NCI-H2196 treated with DMSO at 0.1 percent for 48 hours (cell line): ENCODE data around the gene BTBD8.
"Not testable (repeated sequence)": the region's sequence is repeated elsewhere in the genome, so short reads cannot be mapped to it uniquely, and the experiment has no call there.

Experiments used
- DNase-seq: peaks from one replicate; lab custom pipeline; 2025; ENCODE audit not compliant: unreplicated experiment; lab: John Stamatoyannopoulos, UW

Gene BTBD8

DNA sequence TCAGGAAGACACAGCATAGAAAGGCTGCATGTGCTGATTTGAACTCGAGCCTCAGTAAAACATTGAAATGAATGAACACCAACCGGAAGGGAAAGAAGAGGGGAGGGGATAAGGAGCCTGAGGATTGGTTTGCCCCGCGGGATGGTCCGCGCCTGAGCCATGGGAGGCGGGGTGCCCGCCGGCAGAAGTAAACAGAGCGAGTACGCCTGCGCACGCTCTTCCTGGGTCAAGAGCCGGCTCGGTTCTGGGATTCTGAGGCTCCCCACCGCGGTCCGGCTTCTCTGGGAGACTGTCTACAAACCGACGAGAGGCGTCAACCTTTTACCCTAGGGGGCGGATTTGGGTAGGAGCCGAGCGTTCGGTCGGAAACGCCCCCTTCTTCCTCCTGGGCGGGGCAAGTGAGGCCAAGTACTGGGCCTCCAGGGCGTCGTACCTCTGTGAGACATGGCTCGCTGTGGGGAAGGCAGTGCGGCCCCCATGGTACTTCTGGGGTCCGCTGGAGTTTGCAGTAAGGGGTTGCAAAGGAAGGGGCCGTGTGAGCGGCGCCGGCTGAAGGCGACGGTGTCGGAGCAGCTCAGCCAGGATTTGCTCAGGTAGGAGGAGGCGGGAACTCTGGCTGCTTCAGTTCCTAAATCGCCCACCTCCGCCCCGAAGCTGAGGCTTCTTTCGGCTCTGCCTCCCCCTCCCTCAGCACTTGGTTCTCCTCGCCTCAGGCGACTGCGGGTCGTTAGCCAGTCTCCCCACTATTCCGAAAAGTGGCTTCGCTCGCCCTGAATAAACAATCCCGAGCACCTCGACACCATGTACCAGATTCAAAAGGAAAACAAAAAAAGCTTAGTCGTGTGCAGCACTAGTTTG, at the start of gene BTBD8:
BTBD8 (plus strand) TSS at position 218 of the 858 bp plus-strand sequence; CDS start at position 445, 227 bp downstream.
- peak; percentile 79 for DNase-seq

DNA sequence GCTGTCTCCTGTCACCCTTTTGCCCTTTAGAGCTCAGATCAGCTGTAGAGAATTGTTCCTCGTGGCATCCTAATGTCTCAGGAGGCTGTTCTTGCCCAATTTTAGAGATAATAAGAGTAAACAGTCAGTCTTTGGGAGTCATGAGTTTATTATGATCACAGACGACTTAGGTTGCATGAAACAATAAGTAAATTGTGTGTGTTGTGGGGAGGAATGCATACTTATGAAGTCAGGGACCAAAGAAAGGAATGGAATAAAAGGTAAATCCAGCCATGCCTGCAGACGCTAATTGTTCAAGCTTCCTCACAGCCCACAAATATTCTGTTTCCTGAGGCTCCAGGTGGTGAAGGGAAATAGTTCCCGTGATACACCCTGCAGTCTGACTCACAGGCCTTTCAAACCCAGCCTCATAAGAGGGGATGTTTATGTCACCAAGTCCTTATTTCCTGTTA, 49.5 kb upstream of the BTBD8 start:
- DNase-seq = no peak

DNA sequence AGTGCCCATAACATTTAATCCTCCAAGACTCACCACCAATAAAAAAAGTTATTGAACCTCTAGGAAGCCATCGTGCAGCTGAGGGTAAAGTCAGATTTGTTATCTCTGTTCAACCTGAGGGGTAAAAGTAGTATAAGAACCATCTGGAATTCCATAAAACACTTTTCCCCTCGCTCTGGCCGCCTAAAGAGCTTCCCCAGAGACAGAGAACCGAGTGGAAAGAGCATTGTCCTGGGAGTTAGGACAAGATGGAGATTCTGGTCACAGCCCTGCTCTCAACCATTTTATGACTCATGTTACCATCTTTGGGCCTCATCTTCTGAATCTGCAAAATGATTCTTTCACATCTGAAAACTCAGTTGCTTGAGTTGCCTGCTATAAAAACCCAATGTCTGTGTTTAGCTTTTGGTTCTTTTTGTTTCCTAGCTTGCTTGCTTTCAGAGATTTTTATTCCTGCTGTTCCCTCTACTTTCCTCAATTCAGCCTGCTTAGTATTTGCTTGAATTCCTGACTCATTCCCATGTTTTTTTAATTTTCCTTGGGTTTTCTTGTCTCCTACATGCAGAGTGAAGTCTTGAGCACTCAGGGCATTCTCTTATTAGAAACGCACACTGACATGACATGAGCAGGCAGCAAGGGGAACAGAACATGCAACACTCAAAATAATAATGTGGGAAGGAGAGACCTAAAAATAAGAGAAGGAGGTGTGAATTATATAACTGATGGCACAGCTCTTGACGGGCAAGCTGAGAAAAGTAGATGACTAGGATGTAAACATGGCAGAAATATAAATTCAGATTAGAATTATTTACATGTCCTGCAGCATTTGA, 48.6 kb upstream of the BTBD8 start:
- no peak for DNase-seq

DNA sequence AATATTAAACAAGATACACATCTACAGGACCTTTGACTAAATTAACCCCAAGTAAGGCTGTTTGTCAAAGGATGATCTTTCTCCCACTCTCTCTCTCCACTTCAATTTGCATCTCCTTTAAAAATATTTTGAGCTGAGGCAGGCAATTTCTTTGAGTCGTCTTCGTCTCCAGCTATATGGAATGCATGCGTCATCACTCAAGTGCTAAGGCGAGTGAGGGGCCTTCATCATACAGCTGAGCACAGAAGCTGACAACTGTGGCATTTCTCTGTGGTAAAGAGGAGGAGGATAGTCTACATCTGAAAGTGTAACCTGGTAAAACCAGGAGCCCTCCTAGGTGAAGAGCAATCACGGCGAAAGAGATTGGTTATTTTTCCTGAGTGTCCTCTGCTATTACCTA, 42.7 kb upstream of the BTBD8 start:
- DNase-seq = no peak

DNA sequence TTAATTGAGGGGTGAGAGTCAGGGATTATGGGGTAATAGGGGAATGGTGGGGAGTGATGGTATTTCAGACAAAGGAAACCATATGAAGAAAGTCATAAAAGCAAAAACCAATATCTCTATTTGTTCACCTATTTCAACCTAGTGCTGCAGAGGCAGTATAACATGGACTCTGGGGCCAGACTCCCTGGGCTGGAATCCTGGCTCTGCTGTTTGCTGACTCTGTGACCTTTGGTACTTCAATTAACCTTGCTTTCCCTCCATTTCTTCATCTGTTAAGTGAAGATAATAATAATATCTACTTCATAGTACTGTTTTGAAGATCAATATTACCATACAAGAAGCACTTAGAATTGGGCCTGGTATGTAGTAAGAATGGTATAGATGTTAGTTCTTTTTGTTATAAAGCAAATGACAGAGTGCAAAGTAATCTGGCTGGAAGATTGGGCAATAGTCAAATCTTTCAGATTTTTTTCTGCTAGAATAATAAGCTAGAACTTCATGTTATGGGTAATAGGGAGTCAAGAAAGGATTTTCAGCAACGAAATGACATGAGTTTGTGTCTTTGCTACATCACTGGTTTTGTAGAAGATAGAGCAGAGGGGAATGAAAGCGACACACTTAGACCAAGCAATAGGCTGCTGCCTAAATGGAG, 41.3 kb upstream of the BTBD8 start:
- no peak for DNase-seq

DNA sequence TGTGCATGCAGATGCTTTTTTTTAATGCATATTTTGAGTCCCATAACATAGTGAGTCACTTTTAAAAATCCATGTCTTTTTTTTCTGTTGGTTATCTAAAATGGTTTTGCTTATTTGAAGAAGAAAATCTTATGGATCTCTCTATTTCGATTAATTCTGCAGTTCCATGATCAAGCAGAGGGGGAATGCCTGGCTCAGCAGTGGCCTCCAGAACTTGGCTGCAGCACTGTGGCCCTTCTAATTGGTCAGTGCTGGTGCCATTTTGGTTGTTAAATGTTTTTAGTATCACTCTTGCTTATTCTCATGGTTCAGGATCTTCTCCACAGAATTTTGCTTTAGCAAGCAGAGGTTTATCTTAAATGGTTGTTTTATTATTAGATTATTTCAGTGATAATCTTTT, 39.2 kb upstream of the BTBD8 start:
- DNase-seq = no peak

DNA sequence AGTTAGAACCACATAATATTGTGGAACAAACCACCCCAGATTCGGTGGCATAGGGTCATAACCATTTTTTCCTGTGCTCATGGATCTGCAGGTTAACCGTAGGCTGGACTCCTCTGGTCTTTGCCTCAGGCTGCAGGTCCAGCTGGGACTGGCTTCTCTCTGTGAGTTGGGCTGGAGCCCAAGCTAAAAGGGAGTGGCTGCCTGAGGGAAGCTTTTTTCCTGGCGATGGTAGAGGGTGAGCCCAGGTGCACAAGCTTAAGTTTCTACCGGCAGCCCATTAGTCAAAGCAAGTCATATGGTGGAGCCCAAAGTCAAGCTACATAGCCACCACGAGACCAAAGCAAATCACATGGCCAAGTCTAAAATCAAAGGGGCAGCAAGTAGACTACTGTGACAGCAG, 36.5 kb upstream of the BTBD8 start:
- DNase-seq = no peak

DNA sequence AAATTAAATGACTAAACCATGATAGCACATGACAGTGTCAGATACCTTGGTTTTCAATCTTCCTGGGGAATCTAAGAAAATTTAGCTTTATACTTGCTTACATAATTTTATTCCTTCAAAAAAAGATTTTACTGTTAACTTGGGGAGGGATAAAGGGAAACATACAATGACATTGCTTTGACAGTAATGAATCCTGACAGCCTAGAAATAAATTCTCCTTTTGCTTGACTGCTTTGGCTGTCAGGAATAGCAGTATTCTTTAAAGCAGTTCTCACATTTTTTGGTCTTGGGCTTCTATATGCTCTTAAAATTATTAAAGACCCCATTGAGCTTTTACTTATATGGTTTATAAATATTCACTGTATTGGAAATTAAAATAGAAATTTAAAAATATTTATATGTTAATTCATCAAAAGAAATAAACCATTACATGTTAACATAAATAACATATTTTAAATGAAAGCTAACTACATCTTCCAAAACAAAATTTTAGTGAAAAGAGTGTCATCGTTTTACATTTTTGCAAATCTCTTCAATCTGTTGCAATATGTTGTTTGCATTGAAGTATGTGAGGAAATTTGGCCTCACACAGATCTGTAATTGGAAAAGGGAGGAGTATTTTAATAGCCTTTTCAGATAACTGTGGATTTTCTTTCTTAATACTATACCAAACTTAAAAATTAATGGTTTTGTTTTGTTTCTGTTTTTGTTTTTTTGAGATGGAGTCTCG, 34.2 kb upstream of the BTBD8 start:
- DNase-seq = no peak

DNA sequence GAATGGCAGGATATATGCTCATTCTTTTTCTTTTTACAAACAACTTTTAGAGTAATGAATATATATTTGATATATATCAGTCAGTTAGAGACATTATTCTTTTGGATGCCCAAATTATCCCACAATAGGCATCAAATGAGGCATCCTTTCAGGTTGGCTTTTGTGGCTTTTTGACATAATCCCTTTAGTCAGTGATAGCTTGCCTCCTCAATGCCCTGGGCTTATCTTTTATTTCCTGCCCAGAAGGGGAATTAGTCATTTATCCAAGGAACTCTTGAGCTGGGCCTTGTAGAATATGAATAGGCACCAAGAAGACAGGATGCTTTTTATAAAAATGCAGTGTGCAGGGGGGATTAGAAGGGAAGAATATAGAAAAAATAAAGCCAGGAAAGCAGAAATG, 28.2 kb upstream of the BTBD8 start:
- no peak for DNase-seq

DNA sequence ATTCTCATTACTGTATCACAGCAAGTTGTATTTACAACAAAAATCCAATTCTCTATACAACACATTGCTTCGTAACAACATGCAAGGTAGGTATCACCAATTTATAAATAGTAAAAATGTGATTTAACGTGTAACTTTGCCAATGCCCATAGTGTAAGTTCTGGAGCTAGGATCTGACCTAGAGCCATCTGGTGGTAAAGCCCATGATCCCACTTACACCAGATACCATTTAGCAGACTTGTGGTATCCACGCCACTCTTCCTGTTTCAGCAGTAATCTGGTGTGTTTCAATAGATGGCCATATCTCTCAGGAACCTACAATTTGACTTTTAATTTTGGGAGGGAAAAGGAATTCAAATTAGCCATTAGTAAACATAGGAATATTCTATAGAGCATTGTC, 15.1 kb upstream of the BTBD8 start:
- DNase-seq = no peak

DNA sequence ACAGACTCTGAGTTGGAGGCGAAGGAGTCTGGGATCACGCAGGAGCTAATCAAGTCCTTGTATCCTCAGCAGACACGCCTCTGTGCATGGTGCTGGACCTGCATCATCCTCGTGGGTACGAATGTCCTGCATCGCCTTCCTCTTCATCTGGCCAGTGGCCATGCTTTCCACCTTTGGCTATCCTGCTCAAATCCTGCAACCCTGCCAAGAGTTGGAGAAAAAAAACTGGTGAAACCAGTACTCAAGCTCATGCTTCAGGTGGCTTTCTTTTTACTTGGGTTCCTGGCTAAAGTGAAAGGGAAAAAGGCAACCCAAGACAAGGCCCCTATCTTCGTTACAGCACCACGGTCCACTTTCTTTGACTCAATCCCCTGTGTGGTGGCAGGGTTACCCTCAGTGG, 13.8 kb upstream of the BTBD8 start:
- DNase-seq = no peak

DNA sequence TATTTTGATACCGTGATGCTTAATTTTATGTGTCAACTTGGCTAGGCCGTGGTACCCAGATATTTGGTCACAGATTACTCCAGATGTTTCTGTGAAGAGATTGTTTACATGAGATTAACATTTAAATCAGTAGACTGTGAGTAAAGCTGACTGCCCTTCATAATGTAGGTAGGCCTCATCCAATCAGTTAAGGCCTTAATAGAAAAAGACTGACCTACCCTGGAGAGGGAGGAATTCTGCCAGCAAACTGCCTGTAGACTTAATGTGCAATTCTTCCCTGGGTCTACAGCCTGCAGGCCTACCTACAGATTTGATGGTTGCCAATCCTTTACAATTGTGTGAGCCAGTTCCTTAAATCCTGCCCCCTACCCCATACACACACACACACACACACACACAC, 9.3 kb upstream of the BTBD8 start:
- no peak for DNase-seq

DNA sequence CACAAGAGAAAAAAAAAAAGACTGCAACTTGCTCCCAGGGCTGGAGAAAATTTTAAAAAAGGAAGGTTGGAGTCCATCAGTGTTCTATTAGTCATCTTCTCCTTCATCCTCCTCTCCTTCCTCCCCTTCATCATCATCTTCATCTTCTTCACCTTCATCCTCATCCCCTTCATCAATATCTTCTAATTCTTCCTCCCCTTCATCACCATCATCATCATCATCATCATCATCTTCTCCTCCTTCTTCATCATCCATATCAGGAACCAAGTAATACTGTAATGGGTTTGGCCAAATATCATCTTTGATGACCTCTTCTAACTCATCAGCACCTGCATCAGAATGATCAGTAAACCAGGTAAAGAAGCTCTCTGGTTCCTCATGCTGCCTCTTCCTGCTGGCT, 5.7 kb upstream of the BTBD8 start:
- not testable (repeated sequence) for DNase-seq

DNA sequence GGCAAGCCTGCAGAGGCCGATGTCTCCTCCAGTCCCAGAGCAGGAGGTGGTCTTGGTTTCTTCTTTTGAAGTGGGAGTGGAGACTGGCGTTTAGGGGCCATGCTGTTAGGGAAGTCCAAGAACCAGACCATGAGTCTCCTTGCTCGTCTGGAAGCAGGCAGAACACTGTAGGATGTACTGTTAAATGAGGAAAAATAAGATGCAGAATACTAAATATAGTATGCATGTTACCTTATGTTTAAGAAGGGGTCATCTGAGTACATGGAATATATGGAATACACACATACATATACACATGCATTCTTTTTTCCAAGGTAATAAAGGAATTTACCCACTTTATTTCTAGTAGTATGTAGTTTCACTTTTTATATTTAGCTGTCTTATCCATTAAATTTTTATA, 4.8 kb upstream of the BTBD8 start, which contains the start of gene SETSIP:
SETSIP (minus strand) TSS at position 101 of the 400 bp plus-strand sequence; CDS start at position 101, 0 bp downstream.
- DNase-seq = no peak

DNA sequence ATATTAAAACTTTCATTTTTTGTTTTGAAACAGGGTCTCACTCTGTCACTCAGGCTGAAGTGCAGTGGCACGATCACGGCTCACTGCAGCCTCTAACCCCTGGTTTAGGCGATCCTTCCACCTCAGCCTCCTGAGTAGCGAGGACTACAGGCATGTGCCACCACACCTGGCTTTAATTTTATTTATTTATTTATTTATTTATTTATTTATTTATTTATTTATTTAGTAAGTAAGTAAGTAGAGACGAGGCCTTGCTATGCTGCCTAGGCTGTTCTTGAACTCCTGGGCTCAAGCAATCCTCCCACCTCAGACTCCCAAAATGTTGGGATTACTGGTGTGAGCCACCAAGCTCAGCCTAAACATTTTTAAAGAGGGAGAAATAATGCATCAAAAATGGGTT, 3.8 kb upstream of the BTBD8 start:
- no peak for DNase-seq

DNA sequence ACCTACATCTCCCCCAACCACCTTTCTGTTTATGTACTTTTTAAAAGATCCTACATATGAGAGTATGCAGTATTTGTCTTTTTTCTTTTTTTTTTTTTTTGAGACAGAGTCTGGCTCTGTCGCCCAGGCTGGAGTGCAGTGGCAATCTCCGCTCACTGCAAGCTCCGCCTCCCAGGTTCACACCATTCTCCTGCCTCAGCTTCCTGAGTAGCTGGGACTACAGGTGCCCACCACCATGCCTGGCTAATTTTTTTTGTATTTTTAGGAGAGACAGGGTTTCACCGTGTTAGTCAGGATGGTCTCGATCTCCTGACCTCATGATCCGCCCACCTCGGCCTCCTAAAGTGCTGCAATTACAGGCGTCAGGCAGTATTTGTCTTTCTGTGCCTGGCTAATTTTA, 2.1 kb upstream of the BTBD8 start:
- not testable (repeated sequence) for DNase-seq

DNA sequence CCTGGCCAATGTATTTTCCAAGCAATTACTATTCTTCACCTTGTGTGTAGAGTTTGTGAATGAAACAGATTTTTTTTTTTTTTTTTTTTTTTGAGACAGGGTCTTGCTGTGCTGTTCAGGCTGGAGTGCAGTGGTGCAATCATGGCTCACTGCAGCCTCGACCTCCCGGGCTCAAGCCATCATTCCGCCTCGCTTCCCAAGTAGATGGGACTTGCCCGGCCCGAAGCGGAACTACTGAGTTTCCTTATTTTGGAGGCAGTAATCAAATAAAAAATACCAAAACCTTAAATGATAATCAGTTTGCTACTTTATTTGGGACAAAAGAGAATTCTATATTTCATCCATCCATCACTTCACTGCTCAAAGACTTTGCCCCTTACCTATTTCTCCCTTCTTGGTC, 704 bp upstream of the BTBD8 start:
- no peak for DNase-seq

DNA sequence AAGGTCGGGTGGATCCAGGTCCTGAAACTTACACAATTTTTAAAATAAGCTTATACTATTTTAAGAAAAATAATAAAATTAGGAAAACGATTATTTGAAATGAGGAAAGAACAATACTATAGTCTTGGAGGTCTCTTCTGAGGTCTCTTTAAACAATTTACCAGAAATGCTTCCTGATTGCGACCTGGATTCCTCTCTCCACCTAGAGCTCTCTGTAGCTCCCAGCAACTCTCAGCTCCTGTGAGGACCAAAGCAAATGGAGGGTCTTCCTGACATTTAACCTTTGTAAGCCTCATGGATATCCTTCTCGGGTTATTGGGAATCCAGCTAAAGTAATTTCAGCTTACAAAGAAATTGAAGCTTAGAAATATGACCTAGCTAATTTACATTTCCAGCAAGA, 886 bp downstream of the BTBD8 start:
- DNase-seq = no peak

DNA sequence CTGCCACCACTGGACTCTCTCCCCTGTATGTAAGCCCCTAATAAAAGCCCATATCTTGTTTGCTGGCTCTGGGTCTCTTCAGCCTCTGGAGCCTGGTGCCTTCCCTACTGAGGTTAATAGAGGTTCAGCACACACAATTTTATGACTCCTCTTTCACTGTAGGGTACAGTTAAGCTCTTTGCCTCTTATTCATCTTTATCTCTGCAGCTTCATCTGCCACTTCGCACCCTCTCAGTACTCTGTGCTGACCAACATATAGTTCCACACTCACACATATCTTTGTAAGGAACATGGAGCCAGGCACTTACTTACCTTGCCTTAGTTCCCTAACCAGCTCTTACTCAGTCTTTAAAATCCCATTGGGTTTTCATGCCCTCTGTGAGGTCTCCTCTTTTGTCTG, 4.5 kb downstream of the BTBD8 start:
- DNase-seq = no peak

DNA sequence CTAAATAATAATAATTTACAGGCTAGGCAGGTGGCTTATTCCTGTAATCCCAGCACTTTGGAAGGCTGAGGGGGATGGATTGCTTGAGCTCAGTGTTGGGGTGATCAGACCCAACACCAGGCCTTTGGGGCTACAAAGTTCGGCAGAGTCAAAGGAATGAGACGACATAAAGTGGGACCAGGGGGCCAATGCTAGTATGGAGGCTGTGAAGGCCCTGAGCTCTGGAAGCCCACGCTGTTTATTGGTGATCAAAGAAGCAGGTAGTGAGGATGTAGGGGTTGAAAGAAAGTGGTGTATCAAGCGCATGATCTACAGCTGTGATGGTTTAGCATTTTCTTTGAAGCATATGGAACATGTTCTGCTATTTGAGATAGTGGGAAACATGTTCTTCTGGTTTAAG, 5.6 kb downstream of the BTBD8 start:
- no peak for DNase-seq

DNA sequence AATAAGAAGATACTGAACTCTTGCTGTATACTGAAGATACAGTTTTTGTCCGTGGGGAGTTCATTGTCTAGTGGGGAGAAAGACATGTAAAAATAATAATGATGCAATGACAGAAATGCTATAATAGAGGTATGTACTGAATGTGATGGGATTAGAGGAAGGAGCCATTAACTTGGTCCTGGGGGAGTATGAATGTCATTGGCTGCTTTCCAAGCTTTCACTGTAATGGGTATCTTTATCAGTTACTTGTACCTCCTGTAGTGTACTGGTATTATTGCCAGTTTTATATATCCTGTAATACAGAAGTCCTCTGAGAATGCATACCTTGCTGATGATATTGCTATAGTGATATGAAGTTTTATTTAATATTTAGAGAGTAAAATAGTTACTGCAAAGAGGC, 7.4 kb downstream of the BTBD8 start:
- no peak for DNase-seq
